Anterior cingulate cortex (tissue), 58 donors: ENCODE measurements around the gene GCNT1.
"Not testable (repeated sequence)": the region's sequence is repeated elsewhere in the genome, so short reads cannot be mapped to it uniquely, and the experiment has no call there.

ENCODE experiments used
- DNase-seq, 58 donors: peaks; one replicate each; lab custom pipeline; 2025; lab: John Stamatoyannopoulos, UW

GCNT1 gene

GRCh38 chr9:76479337-76479736 lies 20.4 kb downstream of the GCNT1 start:
- DNase-seq: not testable (repeated sequence)

DNA sequence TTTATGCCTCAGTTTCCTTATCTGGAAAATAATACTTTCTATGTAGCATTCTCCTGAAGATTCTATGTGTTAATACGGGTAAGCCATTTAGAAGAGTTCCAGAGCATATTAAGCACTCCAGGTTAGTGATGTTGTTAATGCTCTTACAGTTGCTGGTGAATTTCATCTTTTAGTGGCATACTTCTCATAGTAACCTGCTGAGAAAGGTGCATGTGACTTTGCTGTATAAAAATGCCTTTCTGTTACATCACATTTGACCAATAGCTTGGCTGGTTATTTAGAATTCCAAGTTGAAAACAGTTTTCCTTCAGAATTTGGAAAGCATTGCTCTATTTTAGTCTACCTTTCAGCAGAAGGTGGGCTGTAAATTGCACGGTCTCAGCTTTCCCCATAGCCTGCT lies 27.2 kb downstream of the GCNT1 start:
- DNase-seq: no peak

DNA sequence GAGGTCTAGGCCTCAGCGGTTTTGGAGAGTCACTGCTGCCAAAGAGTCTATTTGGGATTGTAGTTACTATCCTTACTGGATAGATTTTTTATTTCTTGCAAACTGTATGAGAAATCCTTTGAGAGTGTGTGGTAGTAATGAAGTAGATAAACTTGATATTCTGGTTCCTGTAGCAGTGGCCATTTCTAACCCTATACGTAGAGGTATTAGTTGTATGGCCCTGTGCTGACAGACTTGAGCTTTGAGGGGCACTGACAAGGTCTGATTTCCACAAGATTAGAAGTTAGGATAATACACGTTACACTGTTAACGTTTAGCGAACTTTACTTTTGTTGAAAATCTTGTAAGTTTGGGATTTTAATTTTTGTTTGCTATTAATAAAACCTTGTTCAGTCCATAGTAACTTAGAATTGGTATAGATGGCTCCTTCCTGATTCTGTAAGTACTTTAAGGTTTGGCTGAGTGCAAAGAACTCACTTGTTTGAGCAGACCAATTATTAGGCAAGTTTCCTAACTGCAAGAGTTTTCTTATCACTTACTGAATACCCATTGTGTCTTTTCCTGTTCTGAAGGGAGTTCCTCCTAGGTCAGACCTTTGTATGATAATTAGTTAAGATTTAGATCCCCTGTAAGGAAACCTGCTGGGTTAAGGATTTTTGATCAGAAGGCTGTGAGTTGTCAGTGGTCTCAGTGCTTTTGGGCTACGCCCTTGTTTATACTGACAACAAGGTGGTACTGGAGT lies 31.4 kb downstream of the GCNT1 start:
- DNase-seq: no peak

- DNase-seq: not testable (repeated sequence)
These were observed 32.1 kb downstream of the GCNT1 start for GRCh38 chr9:76491056-76491455.

DNA sequence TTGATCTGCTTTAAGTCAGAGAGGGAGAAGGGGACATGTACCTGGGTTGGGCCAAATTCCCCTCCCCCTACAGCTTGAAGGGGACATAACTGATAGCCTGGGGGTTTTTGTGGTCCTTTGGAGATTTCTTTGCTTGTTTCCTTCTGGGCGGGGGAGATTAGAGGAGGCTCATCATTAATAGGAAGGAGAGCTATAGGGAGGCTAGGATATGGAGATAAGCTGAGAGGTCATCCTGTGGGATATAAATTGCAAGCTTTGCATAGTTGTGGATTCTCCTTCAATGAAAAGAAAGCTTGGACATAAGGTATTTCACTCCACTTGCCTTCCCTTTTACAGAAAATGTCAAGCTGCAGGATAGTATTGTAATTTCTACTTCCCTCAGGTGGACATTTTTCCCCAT lies 34.5 kb downstream of the GCNT1 start:
- DNase-seq: not testable (repeated sequence)

DNA sequence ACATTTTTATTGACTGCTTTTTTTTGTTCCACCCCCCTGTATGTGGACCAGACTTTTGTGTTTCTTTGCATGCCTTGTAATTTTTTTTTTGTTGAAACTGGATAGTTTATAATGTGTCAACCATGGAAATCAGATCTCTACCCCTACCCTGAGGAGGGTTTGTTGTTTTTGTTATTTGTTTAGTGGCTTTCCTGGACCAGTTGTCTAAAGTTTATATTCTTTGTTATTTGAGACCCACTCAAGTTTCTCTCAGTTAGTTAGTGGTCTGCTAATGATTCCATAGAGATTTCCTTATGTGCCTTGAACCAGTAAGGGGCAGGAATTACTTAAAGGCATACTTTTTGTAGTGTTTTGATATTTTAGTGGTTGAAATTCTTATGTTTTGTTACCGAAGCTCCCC lies 41.1 kb downstream of the GCNT1 start:
- no peak for DNase-seq

DNA sequence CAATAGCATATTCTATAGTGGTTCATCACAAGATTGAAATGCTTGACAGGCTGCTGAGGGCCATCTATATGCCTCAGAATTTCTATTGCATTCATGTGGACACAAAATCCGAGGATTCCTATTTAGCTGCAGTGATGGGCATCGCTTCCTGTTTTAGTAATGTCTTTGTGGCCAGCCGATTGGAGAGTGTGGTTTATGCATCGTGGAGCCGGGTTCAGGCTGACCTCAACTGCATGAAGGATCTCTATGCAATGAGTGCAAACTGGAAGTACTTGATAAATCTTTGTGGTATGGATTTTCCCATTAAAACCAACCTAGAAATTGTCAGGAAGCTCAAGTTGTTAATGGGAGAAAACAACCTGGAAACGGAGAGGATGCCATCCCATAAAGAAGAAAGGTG lies 43.8 kb downstream of the GCNT1 start:
- no peak for DNase-seq

DNA sequence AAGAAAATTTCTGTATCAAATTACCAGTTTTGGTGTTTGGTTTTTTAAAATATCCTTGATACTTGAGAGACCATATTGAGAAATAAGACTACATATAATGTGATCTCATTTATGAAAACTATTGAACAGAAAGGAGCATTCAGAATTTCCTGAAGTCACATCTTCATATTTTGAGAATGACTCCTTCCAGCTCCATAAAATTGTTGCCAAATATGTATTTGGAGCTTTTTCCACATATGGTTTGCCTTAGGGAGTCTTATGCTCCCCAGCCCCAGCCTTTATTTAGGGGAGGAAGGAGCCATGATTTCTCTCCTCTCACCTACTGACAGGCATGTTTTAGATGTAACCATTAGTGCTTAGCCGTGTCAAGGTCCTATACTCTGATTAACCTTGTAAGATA lies 51.1 kb downstream of the GCNT1 start:
- no peak for DNase-seq

DNA sequence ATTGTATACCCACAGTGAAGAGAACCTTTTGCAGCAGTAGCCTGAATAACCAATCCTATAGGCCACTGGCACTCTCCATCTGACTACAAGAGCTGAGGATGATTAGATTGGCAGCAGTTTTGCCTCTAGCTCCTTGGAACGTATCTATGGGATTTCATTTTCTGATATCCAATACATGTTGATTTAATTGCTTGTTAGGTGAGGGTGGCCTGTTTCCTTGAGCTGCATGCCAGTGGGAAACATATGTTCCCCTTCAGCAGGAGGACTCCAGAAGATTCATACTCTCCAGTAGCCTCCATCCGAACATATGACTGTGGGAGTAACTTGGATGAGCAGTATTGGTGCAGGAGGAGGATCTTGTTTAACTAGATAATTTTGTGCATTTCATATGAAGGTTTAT lies 51.5 kb downstream of the GCNT1 start:
- DNase-seq: peak in 3 of 58 donors; percentile 3 to 16 (median 3)

GRCh38 chr9:76512826-76513225 lies 53.8 kb downstream of the GCNT1 start:
- DNase-seq: no peak

GRCh38 chr9:76516350-76516749 lies 57.4 kb downstream of the GCNT1 start:
- peak in 13 of 58 donors; percentile 4 to 45 (median 11) for DNase-seq

- no peak for DNase-seq
These were observed 57.9 kb downstream of the GCNT1 start for GRCh38 chr9:76516871-76517270.

- no peak for DNase-seq
These were observed 60.3 kb downstream of the GCNT1 start for GRCh38 chr9:76519075-76519835.

- DNase-seq: no peak
These were observed 62.3 kb downstream of the GCNT1 start for GRCh38 chr9:76521244-76521681.

GRCh38 chr9:76521906-76522305 lies 62.9 kb downstream of the GCNT1 start:
- DNase-seq: no peak

DNA sequence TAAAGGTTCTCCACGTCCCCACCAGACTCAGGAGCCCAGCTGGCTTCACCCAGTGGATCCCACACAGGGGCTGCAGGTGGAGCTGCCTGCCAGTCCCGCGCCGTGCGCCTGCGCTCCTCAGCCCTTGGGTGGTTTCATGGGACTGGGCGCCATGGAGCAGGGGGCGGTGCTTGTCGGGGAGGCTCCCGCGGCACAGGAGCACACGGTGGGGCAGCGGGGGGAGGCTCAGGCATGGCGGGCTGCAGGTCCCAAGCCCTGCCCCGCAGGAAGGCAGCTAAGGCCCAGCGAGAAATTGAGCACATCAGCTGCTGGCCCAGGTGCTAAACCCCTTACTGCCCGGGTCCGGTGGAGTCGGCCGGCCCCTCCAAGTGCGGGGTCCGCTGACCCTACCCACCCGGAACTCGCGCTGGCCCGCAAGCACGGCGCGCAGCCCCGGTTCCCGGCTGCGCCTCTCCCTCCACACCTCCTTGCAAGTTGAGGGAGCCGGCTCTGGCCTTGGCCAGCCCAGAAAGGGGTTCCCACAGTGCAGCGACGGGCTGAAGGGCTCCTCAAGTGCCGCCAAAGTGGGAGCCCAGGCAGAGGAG lies 64.7 kb downstream of the GCNT1 start:
- not testable (repeated sequence) for DNase-seq

DNA sequence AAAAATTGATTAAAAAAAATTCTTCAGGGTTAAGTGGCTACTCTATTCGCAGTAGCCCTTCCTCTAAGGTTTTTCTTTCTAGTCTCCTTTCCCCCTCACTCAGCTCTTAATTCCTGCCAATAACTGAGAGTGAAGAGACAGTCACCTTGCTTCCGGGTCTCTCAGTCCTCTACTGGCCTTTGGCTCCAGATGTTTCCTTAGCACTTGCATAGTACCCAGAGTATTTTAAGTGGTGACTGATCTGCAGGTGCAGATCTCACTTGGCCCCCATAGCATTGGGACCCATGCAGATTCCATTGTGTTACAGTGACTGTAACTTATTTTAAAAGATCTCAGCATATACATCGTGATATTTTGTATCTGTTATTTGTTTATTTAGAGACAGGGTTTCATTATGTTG lies 66.2 kb downstream of the GCNT1 start:
- no peak for DNase-seq

DNA sequence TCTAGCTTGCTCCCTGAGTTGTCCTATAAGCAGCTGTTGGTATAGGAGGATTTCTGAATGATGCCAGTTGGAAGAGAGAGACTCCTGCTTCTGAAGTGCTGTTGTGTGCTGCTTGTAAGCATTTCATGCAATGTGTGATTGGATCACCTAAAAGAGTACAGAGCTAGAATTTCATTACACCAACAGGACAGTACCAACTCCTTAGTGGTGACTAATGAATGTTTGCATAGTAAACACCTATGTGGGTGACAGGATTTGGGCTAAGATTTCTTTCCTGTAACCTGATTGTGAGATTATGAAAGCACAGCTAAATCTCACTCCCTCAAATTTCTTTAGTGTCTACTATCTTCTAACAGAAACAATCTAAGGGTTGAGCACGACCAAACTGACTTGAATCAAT lies 67.0 kb downstream of the GCNT1 start:
- DNase-seq: no peak

GRCh38 chr9:76528056-76528455 lies 69.1 kb downstream of the GCNT1 start:
- DNase-seq: no peak

DNA sequence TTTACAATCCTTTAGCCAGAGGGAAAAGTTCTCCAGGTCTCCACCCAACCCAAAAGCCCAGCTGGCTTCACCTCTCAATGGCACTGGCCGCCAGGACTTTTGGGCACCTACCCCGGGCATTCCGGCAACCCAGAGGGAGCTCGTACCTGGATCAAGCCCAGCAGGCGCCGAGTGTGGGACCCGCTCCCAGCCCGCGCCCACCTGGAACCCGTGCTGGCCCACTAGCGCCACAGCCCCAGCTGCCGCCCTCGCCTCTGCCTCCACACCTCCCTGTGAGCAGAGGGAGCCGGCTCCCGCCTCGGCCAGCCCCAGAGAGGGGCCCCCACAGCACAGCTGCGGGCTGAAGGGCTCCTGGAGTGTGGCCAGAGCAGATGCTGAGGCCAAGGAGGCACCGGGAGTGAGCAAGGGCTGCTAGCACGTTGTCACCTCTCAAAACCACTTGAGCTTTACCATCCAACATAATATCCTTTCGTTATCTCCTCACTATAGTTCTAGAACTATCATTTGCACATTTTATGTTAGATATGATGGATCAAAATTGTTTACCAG lies 69.7 kb downstream of the GCNT1 start:
- no peak for DNase-seq

DNA sequence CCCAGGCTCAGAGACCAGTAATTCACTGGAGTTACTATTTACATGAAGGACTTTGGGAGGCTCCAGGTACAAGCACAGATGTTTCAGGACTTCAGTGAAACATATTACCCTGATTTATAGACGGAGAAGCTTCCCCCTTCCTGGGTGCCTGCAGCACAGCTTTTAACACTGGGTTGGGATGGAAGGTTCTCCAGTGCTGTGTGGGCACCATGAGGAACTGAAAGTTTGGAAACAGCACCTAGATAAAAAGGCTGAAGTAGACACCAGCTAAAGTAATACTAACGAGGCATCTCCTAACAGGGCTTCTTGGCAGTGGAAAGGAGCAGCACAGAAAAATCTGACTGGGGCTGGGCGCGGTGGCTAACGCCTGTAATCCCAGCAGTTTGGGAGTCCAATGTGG lies 70.7 kb downstream of the GCNT1 start:
- no peak for DNase-seq
